Keratinocyte (primary cell): ENCODE data around the gene RAB8A. TPM values are rescaled to one million over a fixed set of nuclear protein-coding genes. Genes with fewer than 3 reads are reported as not detected.

ENCODE experiments used
- DNase-seq: peaks from one replicate; pipeline ENCODE4 v3.0.0-alpha.2; 2011; ENCODE audit warnings: low read depth, missing footprints, low spot score
- FAIRE-seq: peaks from 2 replicates; lab custom pipeline; 2011; peaks lifted over from hg19 to GRCh38; lab: Jason Lieb, UNC
- H2AFZ ChIP-seq: 2 replicates; pipeline ENCODE4 v1.6.0; 2012; ENCODE audit warnings: low read length, control low read depth, inconsistent platforms; ENCODE audit not compliant: control insufficient read depth
- H3K27ac ChIP-seq: 2 replicates; pipeline ENCODE4 v1.5.1; 2011; ENCODE audit warnings: low read length; ENCODE audit not compliant: control insufficient read depth, insufficient read depth
- H3K27me3 ChIP-seq: 3 replicates; pipeline ENCODE4 v1.6.0; 2011; ENCODE audit warnings: low read length; ENCODE audit not compliant: control insufficient read depth, insufficient read depth; ENCODE audit errors: extremely low read depth
- H3K36me3 ChIP-seq, 2 experiments: 2 replicates in 1 of 2; 3 replicates in 1 of 2; pipeline ENCODE4 v1.5.1; 2011; ENCODE audit warnings: low read length in 2 of 2, mild to moderate bottlenecking in 1 of 2; ENCODE audit not compliant: control insufficient read depth in 2 of 2, insufficient read depth in 2 of 2; ENCODE audit errors: extremely low read depth in 1 of 2
- H3K4me1 ChIP-seq: 3 replicates; pipeline ENCODE4 v1.5.1; 2011; ENCODE audit warnings: low read length; ENCODE audit not compliant: control insufficient read depth, insufficient read depth; ENCODE audit errors: extremely low read depth
- H3K4me2 ChIP-seq: 3 replicates; pipeline ENCODE4 v1.6.0; 2011; ENCODE audit warnings: low read depth, low read length; ENCODE audit not compliant: control insufficient read depth, insufficient read depth; ENCODE audit errors: extremely low read depth
- H3K4me3 ChIP-seq, 3 experiments: fragments of 200-600 bp in 1 of 3; sonication (generic) in 1 of 3; 2 replicates in 2 of 3; 3 replicates in 1 of 3; pipeline ENCODE4 v1.5.1; 2011 to 2016; ENCODE audit warnings: low read length in 3 of 3, mild to moderate bottlenecking in 3 of 3, control low read depth in 2 of 3, inconsistent platforms in 1 of 3, low read depth in 1 of 3, mixed read lengths in 1 of 3, mixed run types in 1 of 3, moderate library complexity in 1 of 3; ENCODE audit not compliant: control insufficient read depth in 2 of 3, insufficient read depth in 2 of 3; ENCODE audit errors: extremely low read depth in 1 of 3
- H3K79me2 ChIP-seq: 2 replicates; pipeline ENCODE4 v1.6.0; 2012; ENCODE audit warnings: low read length; ENCODE audit not compliant: control insufficient read depth, insufficient read depth
- H3K9ac ChIP-seq: 3 replicates; pipeline ENCODE4 v1.6.0; 2011; ENCODE audit warnings: low read length; ENCODE audit not compliant: control insufficient read depth, insufficient read depth; ENCODE audit errors: extremely low read depth
- H3K9me1 ChIP-seq: 3 replicates; pipeline ENCODE4 v1.6.0; 2011; ENCODE audit warnings: low read length; ENCODE audit not compliant: control insufficient read depth, insufficient read depth; ENCODE audit errors: extremely low read depth
- H3K9me3 ChIP-seq: 2 replicates; pipeline ENCODE4 v1.5.1; 2012; ENCODE audit warnings: low read depth, low read length; ENCODE audit not compliant: control insufficient read depth
- H4K20me1 ChIP-seq: 3 replicates; pipeline ENCODE4 v1.6.0; 2011; ENCODE audit warnings: low read length; ENCODE audit not compliant: control insufficient read depth, insufficient read depth; ENCODE audit errors: extremely low read depth
- CTCF ChIP-seq, 3 experiments: IDR thresholded peaks in 1 of 3; conservative IDR thresholded peaks in 1 of 3; optimal IDR thresholded peaks in 1 of 3; 2 replicates in 2 of 3; 3 replicates in 1 of 3; pipeline versions ENCODE3 to v1.5.1; 2011; ENCODE audit warnings: low read length in 3 of 3, mild to moderate bottlenecking in 3 of 3, moderate library complexity in 2 of 3, control low read depth in 1 of 3, inconsistent platforms in 1 of 3; ENCODE audit not compliant: insufficient read depth in 2 of 3; ENCODE audit errors: extremely low read depth in 1 of 3
- EZH2 ChIP-seq: IDR thresholded peaks from one replicate; pipeline ENCODE4 v1.6.1; 2012; ENCODE audit warnings: inconsistent platforms, mild to moderate bottlenecking, low read length, moderate library complexity
- dilution Hi-C: fragments of 300-500 bp; cut with MboI; formaldehyde crosslinking; loops from one replicate; pipeline ENCODE4 v1.7.0; 2020; ENCODE audit warnings: low sequenced_read_pairs; ENCODE audit not compliant: extremely low pct_ligation_motif_present
- polyA plus RNA-seq, 5 experiments: library from polyadenylated mRNA; depleted of rRNA in 3 of 5; stranded (reverse) in 3 of 5; stranded (forward) in 1 of 5; unstranded in 1 of 5; fragments of >200 nt; gene quantifications; 1 replicate in 1 of 5; 2 replicates in 3 of 5; 3 replicates in 1 of 5; pipeline versions ENCODE4 v1.2.1 to v1.2.3, GENCODE V29; 2011 to 2012; ENCODE audit warnings: missing spikeins in 2 of 5, low read depth in 1 of 5, low replicate concordance in 1 of 5

RAB8A gene
- polyA plus RNA-seq, 1 donor (not counting 4 experiments of a cell fraction or from before 2014, with no cell fraction given), result 95.1 TPM

DNA sequence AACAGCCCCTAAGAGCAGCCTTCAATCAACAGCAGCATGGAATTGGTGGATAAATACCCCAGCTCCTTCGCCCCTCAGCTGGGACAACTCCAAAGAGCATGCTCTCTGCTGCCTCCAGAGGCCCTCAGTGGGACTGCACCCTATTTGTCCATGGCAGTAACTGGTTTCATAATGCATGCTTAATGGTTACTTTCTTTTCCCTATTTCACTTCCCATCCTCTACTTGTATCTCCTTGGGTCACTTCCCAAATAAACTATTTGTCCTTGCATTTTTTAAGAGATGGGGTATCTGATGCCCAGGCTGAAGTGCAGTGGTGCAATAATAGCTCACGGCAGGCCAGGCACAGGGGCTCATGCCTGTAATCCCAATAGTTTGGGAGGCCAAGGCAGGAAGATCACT is 48.9 kb upstream of the RAB8A start:
- no peaks in the 10 kb centered on the region for H3K9me3 ChIP-seq
- no peak overlapping the region for H3K9ac ChIP-seq
- H3K36me3 ChIP-seq, result no peaks in the 10 kb centered on the region
- no peak overlapping the region for H2AFZ ChIP-seq
- no peak overlapping the region for H3K4me2 ChIP-seq
- TF ChIP-seq EZH2 (no peak), CTCF (optimal IDR thresholded peaks at IDR 0.05 in 1 of 3, IDR thresholded peaks at IDR 0.05 in 1 of 3, conservative IDR thresholded peaks at IDR 0.05 in 1 of 3; ENCODE audit: extremely low read depth in 1 of 3, insufficient read depth in 2 of 3, low read length in 3 of 3) (peak; percentile 87 to 98 (median 95))
- no peaks in the 10 kb centered on the region for H3K27me3 ChIP-seq
- H3K79me2 ChIP-seq, result peaks cover 7% of the 10 kb centered on the region
- no peaks in the 10 kb centered on the region for H3K9me1 ChIP-seq
- H3K4me3 ChIP-seq, result no peak overlapping the region
- H4K20me1 ChIP-seq, result no peaks in the 10 kb centered on the region
- peaks cover 12% of the 10 kb centered on the region for H3K4me1 ChIP-seq
- no peak overlapping the region for H3K27ac ChIP-seq
- dilution Hi-C loops, result no loop called here
- FAIRE-seq, result peak; percentile 89
- DNase-seq, result no peak

DNA sequence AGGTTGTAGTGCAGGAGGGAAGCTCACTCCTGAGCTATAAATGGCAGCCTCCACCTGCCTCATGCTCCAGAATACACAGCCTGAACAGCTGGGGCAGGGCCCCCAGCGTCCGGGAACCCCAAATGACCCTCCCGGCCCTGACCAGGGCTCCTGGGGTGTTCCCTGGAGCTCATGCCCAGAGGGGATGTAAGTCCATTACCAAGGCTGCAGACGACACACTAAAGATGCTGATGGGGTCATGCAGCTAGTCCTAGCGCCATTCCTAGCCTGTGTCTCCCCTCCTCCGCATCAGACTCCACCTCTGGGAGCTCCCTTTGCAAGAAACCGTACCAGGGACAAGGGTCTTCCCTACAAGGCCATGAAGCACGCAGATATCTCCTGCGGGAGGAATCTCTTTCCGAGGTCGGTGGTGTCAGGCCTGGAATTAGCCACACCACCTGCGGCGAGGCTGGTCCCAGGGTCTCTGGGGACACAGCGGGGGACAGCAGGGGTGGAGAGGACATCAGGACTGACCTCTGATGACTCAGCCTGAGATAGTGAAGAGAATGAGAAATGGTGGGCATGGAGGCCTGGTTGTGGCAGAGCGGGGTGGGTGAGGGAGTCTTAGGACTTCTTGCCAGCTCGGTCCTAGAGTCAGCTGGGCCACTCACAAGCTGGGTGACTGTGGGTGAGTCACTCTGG is 47.3 kb upstream of the RAB8A start:
- TF ChIP-seq EZH2 (no peak), CTCF (optimal IDR thresholded peaks at IDR 0.05 in 1 of 3, IDR thresholded peaks at IDR 0.05 in 1 of 3, conservative IDR thresholded peaks at IDR 0.05 in 1 of 3; ENCODE audit: extremely low read depth in 1 of 3, insufficient read depth in 2 of 3, low read length in 3 of 3) (no peak)
- H2AFZ ChIP-seq, result no peak overlapping the region
- peaks cover 22% of the 10 kb centered on the region for H3K79me2 ChIP-seq
- H3K27me3 ChIP-seq, result no peaks in the 10 kb centered on the region
- no peaks in the 10 kb centered on the region for H4K20me1 ChIP-seq
- no peak overlapping the region for H3K4me2 ChIP-seq
- H3K9me3 ChIP-seq, result no peaks in the 10 kb centered on the region
- no peak overlapping the region for H3K9ac ChIP-seq
- no peak for DNase-seq
- no peak overlapping the region for H3K4me3 ChIP-seq
- no peaks in the 10 kb centered on the region for H3K36me3 ChIP-seq
- dilution Hi-C loops, result no loop called here
- peaks cover 4% of the 10 kb centered on the region for H3K9me1 ChIP-seq
- H3K4me1 ChIP-seq, result peaks cover 18% of the 10 kb centered on the region
- no peak overlapping the region for H3K27ac ChIP-seq
- FAIRE-seq, result no peak
